Adrenal gland (tissue), 12 donors: Measurements from ENCODE around the gene CTU2. TPM values are rescaled to one million over a fixed set of nuclear protein-coding genes. Genes with fewer than 3 reads are reported as not detected.

ENCODE experiments used
- DNase-seq, 7 donors: peaks; one replicate each; pipeline ENCODE4 v3.0.0-alpha.2; 2019 to 2020
- H3K27ac ChIP-seq, 5 donors: fragments of 200-600 bp; sonication (generic) in 4 of 5; 1 replicate in 3 of 5; 2 replicates in 2 of 5; pipeline versions ENCODE4 v1.5.1 to v1.8.0; 2016 to 2020; ENCODE audit warnings: mild to moderate bottlenecking in 1 of 5
- H3K27me3 ChIP-seq: fragments of 200-600 bp; 2 replicates; pipeline ENCODE4 v1.8.0; 2021
- H3K36me3 ChIP-seq, 2 donors: fragments of 200-600 bp; replicated peaks in 1 of 2; 1 replicate in 1 of 2; 2 replicates in 1 of 2; pipeline versions ENCODE4 v1.5.1 to v1.8.0; 2018 to 2022
- H3K4me1 ChIP-seq, 2 donors: fragments of 200-600 bp; replicated peaks in 1 of 2; 1 replicate in 1 of 2; 2 replicates in 1 of 2; pipeline versions ENCODE4 v1.5.1 to v1.8.0; 2018 to 2021
- H3K4me3 ChIP-seq, 4 donors: fragments of 200-600 bp; sonication (generic) in 3 of 4; one replicate each; pipeline ENCODE4 v1.5.1; 2016 to 2018
- H3K9me3 ChIP-seq, 3 donors: fragments of 200-600 bp; sonication (generic) in 1 of 3; replicated peaks in 1 of 3; 1 replicate in 2 of 3; 2 replicates in 1 of 3; pipeline versions ENCODE4 v1.5.1 to v1.8.0; 2016 to 2021
- CTCF ChIP-seq, 6 experiments: fragments of 450-650 bp in 4 of 6; fragments of 200-600 bp in 2 of 6; sonication (generic) in 1 of 6; IDR thresholded peaks; 1 replicate in 5 of 6; 2 replicates in 1 of 6; pipeline versions ENCODE4 v1.5.1 to v1.8.0; 2016 to 2021; ENCODE audit warnings: antibody characterized with exemption in 6 of 6, mild to moderate bottlenecking in 2 of 6, moderate library complexity in 1 of 6
- POLR2A ChIP-seq, 2 donors: fragments of 450-650 bp; IDR thresholded peaks; one replicate each; pipeline ENCODE4 v1.6.1; 2017; ENCODE audit warnings: antibody characterized with exemption in 2 of 2, mild to moderate bottlenecking in 2 of 2, moderate library complexity in 1 of 2
- WGBS, 4 donors: extraction: QIAGEN DNeasy Blood & Tissue Kit in 2 of 4; methylation state at CpG; one replicate each; pipeline versions ENCODE4 v1.1.5 to v1.1.7; 2013 to 2017; 5-methylcytosine and 5-hydroxymethylcytosine counted together
- intact Hi-C, 2 donors: fragments of 100-400 bp; cut with DNase I; formaldehyde crosslinking; loops; one replicate each; pipeline versions ENCODE4 v1.14.1 to v1.15.0; 2022 to 2023
- polyA plus RNA-seq, 3 donors: library from polyadenylated mRNA; stranded (reverse); fragments of 200-250 nt in 2 of 3; fragments of 350-450 nt in 1 of 3; fragmentation: Illumina TruSeq in 1 of 3; extraction: RNeasy Lipid Tissue Mini Kit (QIAGEN cat#74804) in 1 of 3; gene quantifications; one replicate each; pipeline ENCODE4 v1.2.3, GENCODE V29; 2013 to 2014
- total RNA-seq, 9 donors: library from RNA; depleted of rRNA in 4 of 9; stranded (reverse); fragments of >200 nt in 4 of 9; fragments of 120-200 nt in 1 of 9; fragmentation: NEBNext Ultra II Directional in 1 of 9; extraction: Animal tissue kit (Norgen Biotek cat#: 25700) in 1 of 9; gene quantifications; one replicate each; pipeline versions ENCODE4 v1.1.0 to v1.2.4, GENCODE V29; 2013 to 2023
- donor health status: healthy with polysubstance abuse.
- donor health status: Bipolar disorder and iron deficiency.
- donor health status: DM: yes; HTN: yes; CAD: no.
- donor health status: DM: no; HTN: no; CAD: no.
- donor health status: DM: no; HTN: no; CAD: no.
- donor health status: DM: yes; HTN: yes; CAD: no.

The CTU2 gene
- total and polyA plus RNA-seq, 12 donors: 3.6 to 43.8 (median 14.0) TPM

- 26 to 45% (median 34%) methylated on average over 13 to 42 of the region's 42 CpGs for WGBS, 4 donors
Observed at GRCh38 chr16:88700636-88701482, 5.4 kb upstream of the CTU2 start.

GRCh38 chr16:88701581-88702370, 4.5 kb upstream of the CTU2 start:
- DNase-seq: no peak
- Histone ChIP-seq H3K4me3 (no peak overlapping the region), H3K36me3 (peaks cover 0 to 36% of the 10 kb centered on the region in 2 donors), H3K9me3 (no peaks in the 10 kb centered on the region), H3K4me1 (peaks cover 20 to 44% of the 10 kb centered on the region in 2 donors), H3K27me3 (no peaks in the 10 kb centered on the region), H3K27ac (peak overlapping the region in 4 of 5 donors; percentile 19 to 77 (median 60))
- TF ChIP-seq POLR2A (IDR thresholded peaks at IDR 0.05): no peak
- no peak for TF ChIP-seq CTCF (IDR thresholded peaks at IDR 0.05)
- 70 to 86% (median 76%) methylated on average over 11 to 30 of the region's 30 CpGs for WGBS, 4 donors
- intact Hi-C loops: no loop called here

More at GRCh38 chr16:88700636-88701482, 5.4 kb upstream of the CTU2 start:
- peaks cover 0 to 40% of the 10 kb centered on the region in 2 donors for H3K36me3 ChIP-seq
- DNase-seq: peak; percentile 82 to 97 (median 95)
- H3K4me3 ChIP-seq: no peak overlapping the region
- TF ChIP-seq CTCF (IDR thresholded peaks at IDR 0.05) (no peak), POLR2A (IDR thresholded peaks at IDR 0.05) (no peak)
- peak overlapping the region in 4 of 5 donors; percentile 49 to 77 (median 66) for H3K27ac ChIP-seq
- intact Hi-C loops: no loop called here
- H3K4me1 ChIP-seq: peaks cover 23 to 42% of the 10 kb centered on the region in 2 donors
- no peaks in the 10 kb centered on the region for H3K9me3 ChIP-seq
- no peaks in the 10 kb centered on the region for H3K27me3 ChIP-seq

- TF ChIP-seq CTCF (IDR thresholded peaks at IDR 0.05) (no peak), POLR2A (IDR thresholded peaks at IDR 0.05) (no peak)
- Histone ChIP-seq H3K27me3 (no peaks in the 10 kb centered on the region), H3K36me3 (peaks cover 0 to 27% of the 10 kb centered on the region in 2 donors), H3K9me3 (no peaks in the 10 kb centered on the region), H3K27ac (peak overlapping the region in 3 of 5 donors; percentile 19 to 80 (median 74)), H3K4me3 (no peak overlapping the region), H3K4me1 (peaks cover 28 to 52% of the 10 kb centered on the region in 2 donors)
- intact Hi-C loops: no loop called here
- no peak for DNase-seq
- 75 to 87% (median 82%) methylated on average over 21 to 31 of the region's 31 CpGs for WGBS, 4 donors
Observed at GRCh38 chr16:88702371-88703210, 3.7 kb upstream of the CTU2 start.
